Activated T-helper 1 cell treated with anti-CD3 and anti-CD28 coated beads, Interleukin-12 subunit alpha, Interleukin-12 subunit beta, Interleukin-2, Interleukin-4 antibody, amounts not matched to agents 30 ng/mL and 10 ng/mL and 1 ng/mL, durations not matched to agents 14 hours and 24 hours and 36 hours (primary cell): ENCODE measurements around the gene LIN37. TPM values are rescaled to one million over a fixed set of nuclear protein-coding genes. Genes with fewer than 3 reads are reported as not detected.

Source experiments
- DNase-seq: peaks from one replicate; pipeline ENCODE4 v3.0.0; 2021; ENCODE audit warnings: low spot score
- H3K27ac Mint-ChIP-seq: one replicate; pipeline ENCODE4 v1.8.0; 2021; ENCODE audit warnings: mild to moderate bottlenecking, mixed read lengths
- H3K27me3 Mint-ChIP-seq: one replicate; pipeline ENCODE4 v1.8.0; 2022; ENCODE audit warnings: mild to moderate bottlenecking, moderate library complexity, mixed read lengths; ENCODE audit not compliant: insufficient read depth
- H3K36me3 Mint-ChIP-seq: one replicate; pipeline ENCODE4 v1.8.0; 2021; ENCODE audit warnings: low read depth, mixed read lengths
- H3K4me1 Mint-ChIP-seq: one replicate; pipeline ENCODE4 v1.8.0; 2021; ENCODE audit warnings: low read depth, mixed read lengths
- H3K4me3 Mint-ChIP-seq: one replicate; pipeline ENCODE4 v1.8.0; 2021; ENCODE audit warnings: mild to moderate bottlenecking, moderate library complexity, mixed read lengths
- H3K9me3 Mint-ChIP-seq: one replicate; pipeline ENCODE4 v1.8.0; 2021; ENCODE audit warnings: mixed read lengths
- intact Hi-C: fragments of 100-400 bp; cut with micrococcal nuclease; formaldehyde crosslinking; loops from one replicate; pipeline ENCODE4 v1.15.1; 2024
- total RNA-seq: library from RNA; stranded (reverse); gene quantifications from 2 replicates; pipeline ENCODE4 v1.2.3, GENCODE V29; 2022

Gene LIN37
- total RNA-seq, 1 donor from 2014 or later: 9.3 TPM

GRCh38 chr19:35733180-35734125, 14.9 kb upstream of the LIN37 start:
- H3K27me3 Mint-ChIP-seq: no peaks in the 10 kb centered on the region
- no peaks in the 10 kb centered on the region for H3K4me1 Mint-ChIP-seq
- no peaks in the 10 kb centered on the region for H3K9me3 Mint-ChIP-seq
- no peak overlapping the region for H3K27ac Mint-ChIP-seq
- intact Hi-C loops: no loop called here
- peaks cover 59% of the 10 kb centered on the region for H3K36me3 Mint-ChIP-seq
- no peak overlapping the region for H3K4me3 Mint-ChIP-seq
- no peak for DNase-seq

- no peaks in the 10 kb centered on the region for H3K27me3 Mint-ChIP-seq
- H3K36me3 Mint-ChIP-seq: peaks cover 60% of the 10 kb centered on the region
- no peak overlapping the region for H3K27ac Mint-ChIP-seq
- intact Hi-C loops: no loop called here
- H3K9me3 Mint-ChIP-seq: no peaks in the 10 kb centered on the region
- H3K4me1 Mint-ChIP-seq: no peaks in the 10 kb centered on the region
- H3K4me3 Mint-ChIP-seq: no peak overlapping the region
- DNase-seq: no peak
These were observed 14.1 kb upstream of the LIN37 start for GRCh38 chr19:35734273-35734672.

GRCh38 chr19:35734889-35735288, 13.5 kb upstream of the LIN37 start:
- intact Hi-C loops: no loop called here
- H3K36me3 Mint-ChIP-seq: peaks cover 56% of the 10 kb centered on the region

GRCh38 chr19:35736913-35737886, 11.2 kb upstream of the LIN37 start:
- H3K9me3 Mint-ChIP-seq: no peaks in the 10 kb centered on the region
- DNase-seq: no peak
- peak overlapping the region; percentile 32 for H3K4me3 Mint-ChIP-seq
- intact Hi-C loops: no loop called here
- H3K27ac Mint-ChIP-seq: no peak overlapping the region
- H3K36me3 Mint-ChIP-seq: peaks cover 45% of the 10 kb centered on the region
- H3K27me3 Mint-ChIP-seq: no peaks in the 10 kb centered on the region
- peaks cover 3% of the 10 kb centered on the region for H3K4me1 Mint-ChIP-seq

More at GRCh38 chr19:35734889-35735288, 13.5 kb upstream of the LIN37 start:
- Mint-ChIP-seq H3K9me3 (no peaks in the 10 kb centered on the region), H3K27me3 (no peaks in the 10 kb centered on the region), H3K4me1 (no peaks in the 10 kb centered on the region), H3K4me3 (no peak overlapping the region), H3K27ac (no peak overlapping the region)
- no peak for DNase-seq

GRCh38 chr19:35738021-35738886, 10.1 kb upstream of the LIN37 start:
- H3K4me3 Mint-ChIP-seq: peak overlapping the region; percentile 19

GRCh38 chr19:35738887-35739229, 9.5 kb upstream of the LIN37 start:
- Mint-ChIP-seq H3K4me1 (peaks cover 15% of the 10 kb centered on the region), H3K4me3 (peak overlapping the region; percentile 72), H3K27ac (no peak overlapping the region), H3K36me3 (peaks cover 49% of the 10 kb centered on the region), H3K9me3 (no peaks in the 10 kb centered on the region), H3K27me3 (no peaks in the 10 kb centered on the region)
- no peak for DNase-seq
- intact Hi-C loops: no loop called here

More at GRCh38 chr19:35738021-35738886, 10.1 kb upstream of the LIN37 start:
- H3K9me3 Mint-ChIP-seq: no peaks in the 10 kb centered on the region
- intact Hi-C loops: no loop called here
- no peak for DNase-seq
- H3K27me3 Mint-ChIP-seq: no peaks in the 10 kb centered on the region
- H3K36me3 Mint-ChIP-seq: peaks cover 49% of the 10 kb centered on the region
- H3K4me1 Mint-ChIP-seq: peaks cover 10% of the 10 kb centered on the region
- H3K27ac Mint-ChIP-seq: no peak overlapping the region

- Mint-ChIP-seq H3K27ac (no peak overlapping the region), H3K9me3 (no peaks in the 10 kb centered on the region), H3K4me3 (peak overlapping the region; percentile 72), H3K27me3 (no peaks in the 10 kb centered on the region), H3K36me3 (peaks cover 42% of the 10 kb centered on the region), H3K4me1 (peaks cover 21% of the 10 kb centered on the region)
- DNase-seq: no peak
- intact Hi-C loops: loop anchor here (1.0 to 10.0 kb wide), 13 partner anchors 9 to 585 kb away; partner anchors contain the start of genes APLP1, ARHGAP33, COX6B1 and FXYD5
These were observed 8.9 kb upstream of the LIN37 start for GRCh38 chr19:35739275-35740107.

- intact Hi-C loops: loop anchor here (1.0 to 10.0 kb wide), 13 partner anchors 8 to 585 kb away; partner anchors contain the start of genes APLP1, ARHGAP33, COX6B1 and FXYD5
- H3K4me1 Mint-ChIP-seq: peaks cover 21% of the 10 kb centered on the region
- no peak for DNase-seq
- H3K36me3 Mint-ChIP-seq: peaks cover 37% of the 10 kb centered on the region
- no peaks in the 10 kb centered on the region for H3K9me3 Mint-ChIP-seq
- no peaks in the 10 kb centered on the region for H3K27me3 Mint-ChIP-seq
- H3K4me3 Mint-ChIP-seq: peak overlapping the region; percentile 93
- no peak overlapping the region for H3K27ac Mint-ChIP-seq
These were observed 8.3 kb upstream of the LIN37 start for GRCh38 chr19:35740108-35740422.

- peaks cover 34% of the 10 kb centered on the region for H3K36me3 Mint-ChIP-seq
These were observed 7.8 kb upstream of the LIN37 start for GRCh38 chr19:35740423-35741202.

GRCh38 chr19:35741203-35741515, 7.2 kb upstream of the LIN37 start:
- no peak for DNase-seq
- Mint-ChIP-seq H3K4me3 (peak overlapping the region; percentile 93), H3K9me3 (no peaks in the 10 kb centered on the region), H3K27ac (peak overlapping the region; percentile 97), H3K4me1 (peaks cover 28% of the 10 kb centered on the region), H3K27me3 (peaks cover 2% of the 10 kb centered on the region), H3K36me3 (peaks cover 31% of the 10 kb centered on the region)
- intact Hi-C loops: loop anchor here (2.0 to 10.0 kb wide), 4 partner anchors 128 to 586 kb away; partner anchors contain the start of genes APLP1, FXYD5, TMEM147 and ZNF565

More at GRCh38 chr19:35740423-35741202, 7.8 kb upstream of the LIN37 start:
- Mint-ChIP-seq H3K4me3 (peak overlapping the region; percentile 93), H3K27ac (peak overlapping the region; percentile 93), H3K9me3 (no peaks in the 10 kb centered on the region), H3K27me3 (peaks cover 2% of the 10 kb centered on the region), H3K4me1 (peaks cover 23% of the 10 kb centered on the region)
- DNase-seq: peak; percentile 95
- intact Hi-C loops: loop anchor here (1.0 to 10.0 kb wide), 13 partner anchors 8 to 586 kb away; partner anchors contain the start of genes APLP1, ARHGAP33, COX6B1 and FXYD5
